ENCODE measurements around the gene EPC1.

DNA sequence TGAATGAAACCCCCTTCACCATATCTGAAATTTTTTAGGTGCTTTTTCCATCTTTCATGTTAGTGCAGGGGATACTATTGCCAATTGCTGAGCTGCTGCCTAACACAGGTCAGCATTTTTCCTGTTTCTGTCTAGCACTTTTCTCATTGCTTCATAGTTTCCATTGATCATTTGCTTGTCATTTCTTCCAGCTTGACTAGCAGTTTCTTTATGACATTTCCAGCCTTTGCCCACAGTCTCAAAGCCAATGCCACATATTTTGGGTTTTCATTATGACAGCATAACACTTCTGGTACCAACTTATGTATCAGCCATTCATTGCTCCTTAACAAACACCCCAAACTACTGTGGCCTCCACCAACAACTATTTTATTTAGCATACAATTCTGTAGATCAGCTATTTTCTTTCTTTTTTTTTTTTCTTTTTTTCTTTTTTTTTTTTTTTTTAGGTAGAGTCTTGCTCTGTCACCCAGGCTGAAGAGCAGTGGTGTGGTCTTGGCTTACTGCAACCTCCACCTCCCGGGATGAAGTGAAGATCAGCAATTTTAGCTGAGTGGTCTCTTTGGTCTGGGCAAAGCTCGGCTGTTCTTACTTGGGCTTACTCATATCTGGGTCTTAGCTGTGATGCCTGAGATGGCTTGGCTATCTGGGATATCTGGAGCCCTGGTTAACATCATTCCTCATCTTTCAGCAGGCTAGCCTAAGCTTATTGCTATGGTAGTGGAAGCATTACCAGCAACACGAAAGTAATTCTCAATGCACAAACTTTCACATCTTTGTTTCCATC is 102.3 kb downstream of the EPC1 start:
- TF ChIP-seq, protein P1, sequence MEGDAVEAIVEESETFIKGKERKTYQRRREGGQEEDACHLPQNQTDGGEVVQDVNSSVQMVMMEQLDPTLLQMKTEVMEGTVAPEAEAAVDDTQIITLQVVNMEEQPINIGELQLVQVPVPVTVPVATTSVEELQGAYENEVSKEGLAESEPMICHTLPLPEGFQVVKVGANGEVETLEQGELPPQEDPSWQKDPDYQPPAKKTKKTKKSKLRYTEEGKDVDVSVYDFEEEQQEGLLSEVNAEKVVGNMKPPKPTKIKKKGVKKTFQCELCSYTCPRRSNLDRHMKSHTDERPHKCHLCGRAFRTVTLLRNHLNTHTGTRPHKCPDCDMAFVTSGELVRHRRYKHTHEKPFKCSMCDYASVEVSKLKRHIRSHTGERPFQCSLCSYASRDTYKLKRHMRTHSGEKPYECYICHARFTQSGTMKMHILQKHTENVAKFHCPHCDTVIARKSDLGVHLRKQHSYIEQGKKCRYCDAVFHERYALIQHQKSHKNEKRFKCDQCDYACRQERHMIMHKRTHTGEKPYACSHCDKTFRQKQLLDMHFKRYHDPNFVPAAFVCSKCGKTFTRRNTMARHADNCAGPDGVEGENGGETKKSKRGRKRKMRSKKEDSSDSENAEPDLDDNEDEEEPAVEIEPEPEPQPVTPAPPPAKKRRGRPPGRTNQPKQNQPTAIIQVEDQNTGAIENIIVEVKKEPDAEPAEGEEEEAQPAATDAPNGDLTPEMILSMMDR (IDR thresholded peaks at IDR 0.05) = no peak
- TF ChIP-seq MAZ (IDR thresholded peaks at IDR 0.05; ENCODE audit: borderline replicate concordance, low read depth, low read length) (no peak), ZSCAN20 (CRISPR knock-in tag; IDR thresholded peaks at IDR 0.05) (no peak), ESRRA (IDR thresholded peaks at IDR 0.05; ENCODE audit: borderline replicate concordance, low read length) (no peak)
- TF ChIP-seq, protein P2, sequence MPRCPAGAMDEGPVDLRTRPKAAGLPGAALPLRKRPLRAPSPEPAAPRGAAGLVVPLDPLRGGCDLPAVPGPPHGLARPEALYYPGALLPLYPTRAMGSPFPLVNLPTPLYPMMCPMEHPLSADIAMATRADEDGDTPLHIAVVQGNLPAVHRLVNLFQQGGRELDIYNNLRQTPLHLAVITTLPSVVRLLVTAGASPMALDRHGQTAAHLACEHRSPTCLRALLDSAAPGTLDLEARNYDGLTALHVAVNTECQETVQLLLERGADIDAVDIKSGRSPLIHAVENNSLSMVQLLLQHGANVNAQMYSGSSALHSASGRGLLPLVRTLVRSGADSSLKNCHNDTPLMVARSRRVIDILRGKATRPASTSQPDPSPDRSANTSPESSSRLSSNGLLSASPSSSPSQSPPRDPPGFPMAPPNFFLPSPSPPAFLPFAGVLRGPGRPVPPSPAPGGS (IDR thresholded peaks at IDR 0.05) = no peak
- TF ChIP-seq, protein P3, sequence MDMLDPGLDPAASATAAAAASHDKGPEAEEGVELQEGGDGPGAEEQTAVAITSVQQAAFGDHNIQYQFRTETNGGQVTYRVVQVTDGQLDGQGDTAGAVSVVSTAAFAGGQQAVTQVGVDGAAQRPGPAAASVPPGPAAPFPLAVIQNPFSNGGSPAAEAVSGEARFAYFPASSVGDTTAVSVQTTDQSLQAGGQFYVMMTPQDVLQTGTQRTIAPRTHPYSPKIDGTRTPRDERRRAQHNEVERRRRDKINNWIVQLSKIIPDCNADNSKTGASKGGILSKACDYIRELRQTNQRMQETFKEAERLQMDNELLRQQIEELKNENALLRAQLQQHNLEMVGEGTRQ (IDR thresholded peaks at IDR 0.05) = no peak

Measured in A549 (cell line).